Heart right ventricle (tissue), 16 donors: Measurements from ENCODE around the gene SANBR. TPM values are rescaled to one million over a fixed set of nuclear protein-coding genes. Genes with fewer than 3 reads are reported as not detected.

Experiments used
- ATAC-seq, 8 donors: fragments of 200-7000 bp; cut with Tn5 transposase; one replicate each; pipeline ENCODE4 v1.9.1; 2020; ENCODE audit warnings: mild to moderate bottlenecking in 8 of 8, moderate library complexity in 8 of 8, moderate number of reproducible peaks in 1 of 8
- DNase-seq, 2 donors: peaks; one replicate each; pipeline ENCODE4 v3.0.0-alpha.2; 2020
- H3K27ac ChIP-seq, 10 donors: fragments of 200-600 bp; sonication (generic) in 2 of 10; one replicate each; pipeline versions ENCODE4 v1.5.0 to v1.8.0; 2020 to 2022; ENCODE audit warnings: mild to moderate bottlenecking in 3 of 10
- H3K27me3 ChIP-seq, 7 donors: fragments of 200-600 bp; one replicate each; pipeline ENCODE4 v1.8.0; 2021 to 2022; ENCODE audit warnings: mild to moderate bottlenecking in 2 of 7
- H3K36me3 ChIP-seq, 9 donors: fragments of 200-600 bp; sonication (generic) in 1 of 9; one replicate each; pipeline versions ENCODE4 v1.5.0 to v1.8.0; 2020 to 2022; ENCODE audit warnings: mild to moderate bottlenecking in 2 of 9
- H3K4me1 ChIP-seq, 9 donors: fragments of 200-600 bp; sonication (generic) in 1 of 9; one replicate each; pipeline versions ENCODE4 v1.5.0 to v1.8.0; 2020 to 2022; ENCODE audit warnings: mild to moderate bottlenecking in 4 of 9
- H3K4me3 ChIP-seq, 10 donors: fragments of 200-600 bp; sonication (generic) in 2 of 10; one replicate each; pipeline versions ENCODE4 v1.5.0 to v1.8.0; 2020 to 2022; ENCODE audit warnings: mild to moderate bottlenecking in 7 of 10, moderate library complexity in 2 of 10
- H3K9me3 ChIP-seq, 11 donors: fragments of 200-600 bp in 10 of 11; sonication (generic) in 2 of 11; one replicate each; pipeline versions ENCODE4 v1.5.0 to v1.8.0; 2013 to 2022; ENCODE audit warnings: mild to moderate bottlenecking in 2 of 11, control low read depth in 1 of 11, moderate library complexity in 1 of 11
- WGBS, 2 donors: extraction: QIAGEN DNeasy Blood & Tissue Kit; methylation state at CpG; one replicate each; pipeline ENCODE4 v1.1.7; 2013; ENCODE audit warnings: inconsistent platforms in 1 of 2; 5-methylcytosine and 5-hydroxymethylcytosine counted together
- intact Hi-C, 10 donors: fragments of 100-400 bp; cut with DNase I; formaldehyde crosslinking; loops; one replicate each; pipeline versions ENCODE4 v1.11.1 to v1.14.2; 2022
- polyA plus RNA-seq, 2 donors: library from polyadenylated mRNA; stranded (reverse); fragments of 200-250 nt; gene quantifications; one replicate each; pipeline ENCODE4 v1.2.3, GENCODE V29; 2013
- total RNA-seq, 10 donors: library from RNA; stranded (reverse); fragmentation: NEBNext Ultra II Directional in 3 of 10; extraction: Animal tissue kit (Norgen Biotek cat#: 25700) in 3 of 10; gene quantifications; one replicate each; pipeline versions ENCODE4 v1.2.1 to v1.2.4, GENCODE V29; 2021 to 2023
- TF ChIP-seq, protein P1 (sequence below), 9 donors: fragments of 200-600 bp; sonication (generic) in 2 of 9; IDR thresholded peaks; one replicate each; pipeline versions ENCODE4 v1.5.0 to v1.8.0; 2021 to 2022; ENCODE audit warnings: antibody characterized with exemption in 9 of 9, mild to moderate bottlenecking in 5 of 9, moderate library complexity in 1 of 9
- donor health status: Arrhythmogenic right ventricular cardiomyopathy.
- donor health status: ischemic (EF 13 %, LVEDD 7.1; RV severe dilation, severe dysfunction).
- donor health status: healthy with polysubstance abuse.
- donor health status: DM: no; HTN: yes; CAD: no.
- donor health status: DM: no; HTN: no; CAD: no.
- donor health status: ischemic (EF 25% LVEDD 6.9; RV normal size, moderate dysfunction).
- donor health status: ischemic (EF 25% LVEDD 5.7; RV mildly dilated, moderate dysfunction).
- donor health status: healthy.
- donor health status: DM: yes; HTN: yes; CAD: no.
- donor health status: Ischemic cardiomyopathy.
- donor health status: ischemic (EF 35%, LVEDD 5.7; RV mildly dilated, moderate dysfunction).
- donor health status: nonischemic (EF 11% LVEDD 7.7; RV severe dilation, severe dysfunction).
- donor health status: DM: yes; HTN: yes; CAD: no.
- donor health status: PGD.
- donor health status: ischemic (EF 29% LVEDD 5.4; RV normal size, mild dysfunction).
- donor health status: nonischemic (EF 23%, LVEDD 6.1; RV moderate dilation, normal function).

Gene SANBR
- total and polyA plus RNA-seq, 12 donors, result 3.5 to 11.0 (median 6.6) TPM

DNA sequence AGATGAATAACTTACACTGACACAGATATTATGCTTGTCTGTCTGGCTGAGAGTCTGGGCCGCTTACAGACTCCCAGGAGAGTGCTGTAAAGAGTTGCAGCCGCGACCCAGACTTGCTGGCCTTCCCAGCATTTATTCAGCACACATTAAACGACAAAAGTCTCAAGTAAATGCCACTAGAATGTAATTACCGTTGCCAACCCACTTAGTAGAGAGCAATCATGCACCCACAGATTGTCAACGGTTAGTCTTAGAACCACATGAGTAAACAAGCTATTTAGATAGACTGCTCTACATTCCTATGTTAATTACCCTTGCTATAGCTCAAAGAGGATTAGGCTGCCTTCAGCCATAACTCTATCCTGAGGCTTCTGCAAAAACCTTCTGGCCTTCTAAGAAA, 48.5 kb downstream of the SANBR start:
- intact Hi-C loops, result no loop called here
- WGBS, 2 donors, result 90 to 92% methylated on average over 6 of the region's 6 CpGs
- H3K36me3 ChIP-seq, result peaks cover 0 to 94% (median 37%) of the 10 kb centered on the region in 9 donors
- no peak for DNase-seq
- H3K4me1 ChIP-seq, result no peaks in the 10 kb centered on the region
- H3K9me3 ChIP-seq, result no peaks in the 10 kb centered on the region
- H3K27ac ChIP-seq, result no peak overlapping the region
- H3K27me3 ChIP-seq, result no peaks in the 10 kb centered on the region
- TF ChIP-seq, protein P1, sequence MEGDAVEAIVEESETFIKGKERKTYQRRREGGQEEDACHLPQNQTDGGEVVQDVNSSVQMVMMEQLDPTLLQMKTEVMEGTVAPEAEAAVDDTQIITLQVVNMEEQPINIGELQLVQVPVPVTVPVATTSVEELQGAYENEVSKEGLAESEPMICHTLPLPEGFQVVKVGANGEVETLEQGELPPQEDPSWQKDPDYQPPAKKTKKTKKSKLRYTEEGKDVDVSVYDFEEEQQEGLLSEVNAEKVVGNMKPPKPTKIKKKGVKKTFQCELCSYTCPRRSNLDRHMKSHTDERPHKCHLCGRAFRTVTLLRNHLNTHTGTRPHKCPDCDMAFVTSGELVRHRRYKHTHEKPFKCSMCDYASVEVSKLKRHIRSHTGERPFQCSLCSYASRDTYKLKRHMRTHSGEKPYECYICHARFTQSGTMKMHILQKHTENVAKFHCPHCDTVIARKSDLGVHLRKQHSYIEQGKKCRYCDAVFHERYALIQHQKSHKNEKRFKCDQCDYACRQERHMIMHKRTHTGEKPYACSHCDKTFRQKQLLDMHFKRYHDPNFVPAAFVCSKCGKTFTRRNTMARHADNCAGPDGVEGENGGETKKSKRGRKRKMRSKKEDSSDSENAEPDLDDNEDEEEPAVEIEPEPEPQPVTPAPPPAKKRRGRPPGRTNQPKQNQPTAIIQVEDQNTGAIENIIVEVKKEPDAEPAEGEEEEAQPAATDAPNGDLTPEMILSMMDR (IDR thresholded peaks at IDR 0.05), result no peak
- H3K4me3 ChIP-seq, result no peak overlapping the region
- no peak for ATAC-seq

Other genes starting within 250 kb of the SANBR start
- gene REL, start 184.3 kb upstream of the SANBR start, total RNA-seq, result 10 to 100 TPM in 1 of 10 donors, 1 to 10 TPM in 9; 4.5 to 11.7 (median 6.6) TPM
- gene REL, start 184.3 kb upstream of the SANBR start, polyA plus RNA-seq, result 1 to 10 TPM in 1 of 2 donors, under 1 TPM in 1; 0.49 to 1.1 TPM
- gene PEX13, start 48.2 kb upstream of the SANBR start, total RNA-seq, result 10 to 100 TPM; 21.9 to 27.8 (median 24.5) TPM
- 10 to 100 TPM; 11.9 to 12.4 TPM for gene PEX13, start 48.2 kb upstream of the SANBR start, polyA plus RNA-seq
- gene PUS10, start 47.6 kb upstream of the SANBR start, total RNA-seq, result 1 to 10 TPM; 3.2 to 5.5 (median 4.7) TPM
- gene PUS10, start 47.6 kb upstream of the SANBR start, polyA plus RNA-seq, result 1 to 10 TPM; 1.5 to 2.9 TPM
- gene C2orf74, start 96.3 kb downstream of the SANBR start, total RNA-seq, result 10 to 100 TPM; 16.5 to 29.8 (median 24.0) TPM
- 10 to 100 TPM; 20.3 to 39.0 TPM for gene C2orf74, start 96.3 kb downstream of the SANBR start, polyA plus RNA-seq